ENCODE data around the gene CHRNB1. TPM values are rescaled to one million over a fixed set of nuclear protein-coding genes. Genes with fewer than 3 reads are reported as not detected.

The CHRNB1 gene
- total RNA-seq, 1 experiment from 2014 or later: 7.8 TPM

DNA sequence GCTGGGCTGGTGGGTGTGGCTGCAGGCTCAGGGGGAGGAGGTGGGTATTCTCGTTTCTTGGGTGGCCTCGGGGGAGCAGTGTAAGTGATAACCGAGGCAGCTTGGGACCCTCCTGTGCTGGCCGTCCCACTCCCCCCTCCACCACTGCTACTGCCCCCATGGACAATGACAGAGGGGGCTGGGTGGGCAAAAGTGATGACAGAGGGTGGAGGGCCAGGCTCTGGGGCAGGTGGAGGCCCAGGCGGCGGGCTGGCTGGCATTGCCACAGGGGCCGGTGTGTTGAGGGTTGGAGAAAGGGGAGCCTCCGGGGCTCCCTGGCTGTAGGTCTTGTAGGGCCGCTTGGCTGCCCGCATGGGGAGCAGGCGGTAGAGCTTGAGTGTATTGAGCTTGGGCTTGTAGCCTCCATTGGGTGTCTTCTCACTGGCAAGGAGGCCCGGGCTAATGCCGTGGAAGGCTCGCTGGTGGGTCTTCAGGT lies 18.5 kb downstream of the CHRNB1 start:
- CTCF ChIA-PET: interaction anchor here (0.7 to 1.3 kb wide), 2 partner anchors 7 to 26 kb away, joined by 3 to 4 read pairs; no protein-coding TSS in a partner anchor
- Mint-ChIP-seq H3K4me1 (ENCODE audit: insufficient read depth, unreplicated experiment) (peaks cover 10% of the 10 kb centered on the region), H3K9me3 (ENCODE audit: unreplicated experiment) (no peaks in the 10 kb centered on the region), H3K36me3 (ENCODE audit: insufficient read depth, unreplicated experiment) (peaks cover 62% of the 10 kb centered on the region), H3K27me3 (ENCODE audit: insufficient read depth, unreplicated experiment) (no peaks in the 10 kb centered on the region), H3K27ac (ENCODE audit: low read depth, unreplicated experiment) (no peak overlapping the region), H3K4me3 (ENCODE audit: unreplicated experiment) (no peak overlapping the region)
- TF ChIP-seq, protein P1, sequence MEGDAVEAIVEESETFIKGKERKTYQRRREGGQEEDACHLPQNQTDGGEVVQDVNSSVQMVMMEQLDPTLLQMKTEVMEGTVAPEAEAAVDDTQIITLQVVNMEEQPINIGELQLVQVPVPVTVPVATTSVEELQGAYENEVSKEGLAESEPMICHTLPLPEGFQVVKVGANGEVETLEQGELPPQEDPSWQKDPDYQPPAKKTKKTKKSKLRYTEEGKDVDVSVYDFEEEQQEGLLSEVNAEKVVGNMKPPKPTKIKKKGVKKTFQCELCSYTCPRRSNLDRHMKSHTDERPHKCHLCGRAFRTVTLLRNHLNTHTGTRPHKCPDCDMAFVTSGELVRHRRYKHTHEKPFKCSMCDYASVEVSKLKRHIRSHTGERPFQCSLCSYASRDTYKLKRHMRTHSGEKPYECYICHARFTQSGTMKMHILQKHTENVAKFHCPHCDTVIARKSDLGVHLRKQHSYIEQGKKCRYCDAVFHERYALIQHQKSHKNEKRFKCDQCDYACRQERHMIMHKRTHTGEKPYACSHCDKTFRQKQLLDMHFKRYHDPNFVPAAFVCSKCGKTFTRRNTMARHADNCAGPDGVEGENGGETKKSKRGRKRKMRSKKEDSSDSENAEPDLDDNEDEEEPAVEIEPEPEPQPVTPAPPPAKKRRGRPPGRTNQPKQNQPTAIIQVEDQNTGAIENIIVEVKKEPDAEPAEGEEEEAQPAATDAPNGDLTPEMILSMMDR (IDR thresholded peaks at IDR 0.05; ENCODE audit: unreplicated experiment): no peak
- DNase-seq (ENCODE audit: unreplicated experiment): no peak
- no TSS peak for BruUV-seq (replicated peaks)
- intact Hi-C loops (cut with micrococcal nuclease): no loop called here
- POLR2A ChIA-PET: interaction anchor here (4.4 kb wide), 1 partner anchor 21 kb away, joined by 18 read pairs; the partner anchor contains the start of gene POLR2A

DNA sequence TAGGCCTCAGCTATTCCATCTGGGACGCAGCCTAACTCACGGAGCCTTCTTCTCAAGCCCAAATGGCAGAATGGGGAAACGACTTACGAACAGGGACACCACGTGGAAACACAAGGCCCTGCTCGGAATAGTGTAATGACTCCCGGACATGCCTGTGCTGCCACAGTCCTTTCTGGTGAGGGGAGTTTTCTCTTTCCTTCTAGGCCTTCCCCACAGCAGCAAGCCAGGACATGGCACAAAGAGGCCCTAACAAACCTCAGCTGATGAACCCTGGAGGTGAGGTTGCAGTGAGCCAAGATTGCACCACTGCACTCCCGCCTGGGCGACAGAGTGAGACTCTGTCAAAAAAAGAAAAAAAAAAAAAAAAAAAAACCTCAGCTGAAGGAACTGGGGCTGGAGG lies 19.2 kb downstream of the CHRNB1 start:
- no peak for DNase-seq (ENCODE audit: unreplicated experiment)
- no peaks in the 10 kb centered on the region for H3K27me3 Mint-ChIP-seq (ENCODE audit: insufficient read depth, unreplicated experiment)
- TF ChIP-seq, protein P1 (IDR thresholded peaks at IDR 0.05; ENCODE audit: unreplicated experiment): no peak
- no peaks in the 10 kb centered on the region for H3K9me3 Mint-ChIP-seq (ENCODE audit: unreplicated experiment)
- no peak overlapping the region for H3K27ac Mint-ChIP-seq (ENCODE audit: low read depth, unreplicated experiment)
- BruUV-seq (replicated peaks): no TSS peak
- peaks cover 63% of the 10 kb centered on the region for H3K36me3 Mint-ChIP-seq (ENCODE audit: insufficient read depth, unreplicated experiment)
- POLR2A ChIA-PET: interaction anchor here (1.6 to 4.4 kb wide), 2 partner anchors 11 to 21 kb away, joined by 5 to 18 read pairs; partner anchors contain the start of gene POLR2A
- CTCF ChIA-PET: interaction anchor here (0.5 to 1.3 kb wide), 2 partner anchors 27 to 53 kb away, joined by 3 to 4 read pairs; no protein-coding TSS in a partner anchor
- peaks cover 10% of the 10 kb centered on the region for H3K4me1 Mint-ChIP-seq (ENCODE audit: insufficient read depth, unreplicated experiment)
- intact Hi-C loops (cut with micrococcal nuclease): no loop called here
- H3K4me3 Mint-ChIP-seq (ENCODE audit: unreplicated experiment): no peak overlapping the region

GRCh38 chr17:7465597-7466275 lies 20.9 kb downstream of the CHRNB1 start:
- BruUV-seq (replicated peaks): no TSS peak
- H3K9me3 Mint-ChIP-seq (ENCODE audit: unreplicated experiment): no peaks in the 10 kb centered on the region
- intact Hi-C loops (cut with micrococcal nuclease): no loop called here
- no peak overlapping the region for H3K27ac Mint-ChIP-seq (ENCODE audit: low read depth, unreplicated experiment)
- H3K36me3 Mint-ChIP-seq (ENCODE audit: insufficient read depth, unreplicated experiment): peaks cover 52% of the 10 kb centered on the region
- no peak overlapping the region for H3K4me3 Mint-ChIP-seq (ENCODE audit: unreplicated experiment)
- TF ChIP-seq, protein P1 (IDR thresholded peaks at IDR 0.05; ENCODE audit: unreplicated experiment): no peak
- DNase-seq (ENCODE audit: unreplicated experiment): no peak
- ChIA-PET CTCF (interaction anchor here (0.5 to 1.2 kb wide), 2 partner anchors 29 to 447 kb away, joined by 3 to 6 read pairs; no protein-coding TSS in a partner anchor), POLR2A (interaction anchor here (0.5 to 1.6 kb wide), 4 partner anchors 10 to 119 kb away, joined by 3 to 5 read pairs (median 4); no protein-coding TSS in a partner anchor)
- H3K27me3 Mint-ChIP-seq (ENCODE audit: insufficient read depth, unreplicated experiment): no peaks in the 10 kb centered on the region
- peaks cover 10% of the 10 kb centered on the region for H3K4me1 Mint-ChIP-seq (ENCODE audit: insufficient read depth, unreplicated experiment)

- no peaks in the 10 kb centered on the region for H3K9me3 Mint-ChIP-seq (ENCODE audit: unreplicated experiment)
- intact Hi-C loops (cut with micrococcal nuclease): no loop called here
- POLR2A ChIA-PET: interaction anchor here (0.6 to 2.8 kb wide), 6 partner anchors 10 to 29 kb away, joined by 3 to 16 read pairs (median 4); partner anchors contain the start of gene POLR2A
- CTCF ChIA-PET: interaction anchor here (0.5 to 1.2 kb wide), 2 partner anchors 29 to 446 kb away, joined by 3 to 6 read pairs; no protein-coding TSS in a partner anchor
- no TSS peak for BruUV-seq (replicated peaks)
- H3K4me3 Mint-ChIP-seq (ENCODE audit: unreplicated experiment): no peak overlapping the region
- H3K27me3 Mint-ChIP-seq (ENCODE audit: insufficient read depth, unreplicated experiment): no peaks in the 10 kb centered on the region
- no peak for DNase-seq (ENCODE audit: unreplicated experiment)
- H3K36me3 Mint-ChIP-seq (ENCODE audit: insufficient read depth, unreplicated experiment): peaks cover 46% of the 10 kb centered on the region
- TF ChIP-seq, protein P1 (IDR thresholded peaks at IDR 0.05; ENCODE audit: unreplicated experiment): no peak
- H3K27ac Mint-ChIP-seq (ENCODE audit: low read depth, unreplicated experiment): peak overlapping the region; percentile 31
- H3K4me1 Mint-ChIP-seq (ENCODE audit: insufficient read depth, unreplicated experiment): peaks cover 5% of the 10 kb centered on the region
Observed at GRCh38 chr17:7466318-7466638, 21.4 kb downstream of the CHRNB1 start.

Measured in MCF 10A (cell line).